ENCODE results near the gene OXSR1.
"Not testable (repeated sequence)": the region's sequence is repeated elsewhere in the genome, so short reads cannot be mapped to it uniquely, and the experiment has no call there.

Gene OXSR1

GRCh38 chr3:38165722-38166387, 518 bp downstream of the OXSR1 start:
- DNase-seq (ENCODE audit: low read depth, low spot score): no peak

GRCh38 chr3:38167591-38167990, 2.3 kb downstream of the OXSR1 start:
- DNase-seq (ENCODE audit: low read depth, low spot score): no peak

- no peak for DNase-seq (ENCODE audit: low read depth, low spot score)
Observed at GRCh38 chr3:38168151-38169026, 3.1 kb downstream of the OXSR1 start.

- DNase-seq (ENCODE audit: low read depth, low spot score): no peak
Observed at GRCh38 chr3:38169027-38169317, 3.6 kb downstream of the OXSR1 start.

GRCh38 chr3:38170722-38171121, 5.4 kb downstream of the OXSR1 start:
- DNase-seq (ENCODE audit: low read depth, low spot score): no peak

- DNase-seq (ENCODE audit: low read depth, low spot score): no peak
Observed at GRCh38 chr3:38171622-38172021, 6.3 kb downstream of the OXSR1 start.

- no peak for DNase-seq (ENCODE audit: low read depth, low spot score)
Observed at GRCh38 chr3:38173834-38174418, 8.6 kb downstream of the OXSR1 start.

- DNase-seq (ENCODE audit: low read depth, low spot score): no peak
Observed at GRCh38 chr3:38177181-38177580, 11.8 kb downstream of the OXSR1 start.

GRCh38 chr3:38186781-38187180, 21.4 kb downstream of the OXSR1 start:
- DNase-seq (ENCODE audit: low read depth, low spot score): no peak

GRCh38 chr3:38190481-38190881, 25.1 kb downstream of the OXSR1 start:
- no peak for DNase-seq (ENCODE audit: low read depth, low spot score)

GRCh38 chr3:38202931-38203330, 37.6 kb downstream of the OXSR1 start:
- DNase-seq (ENCODE audit: low read depth, low spot score): not testable (repeated sequence)

GRCh38 chr3:38203690-38204089, 38.4 kb downstream of the OXSR1 start:
- no peak for DNase-seq (ENCODE audit: low read depth, low spot score)

- no peak for DNase-seq (ENCODE audit: low read depth, low spot score)
Observed at GRCh38 chr3:38204599-38205471, 39.5 kb downstream of the OXSR1 start.

GRCh38 chr3:38205472-38205805, 40.1 kb downstream of the OXSR1 start:
- DNase-seq (ENCODE audit: low read depth, low spot score): no peak

GRCh38 chr3:38207254-38208003, 42.1 kb downstream of the OXSR1 start:
- DNase-seq (ENCODE audit: low read depth, low spot score): no peak

- no peak for DNase-seq (ENCODE audit: low read depth, low spot score)
Observed at GRCh38 chr3:38210141-38210757, 44.9 kb downstream of the OXSR1 start.

GRCh38 chr3:38212141-38212540, 46.8 kb downstream of the OXSR1 start:
- no peak for DNase-seq (ENCODE audit: low read depth, low spot score)

GRCh38 chr3:38214560-38214959, 49.2 kb downstream of the OXSR1 start:
- no peak for DNase-seq (ENCODE audit: low read depth, low spot score)

- DNase-seq (ENCODE audit: low read depth, low spot score): no peak
Observed at GRCh38 chr3:38219609-38220197, 54.4 kb downstream of the OXSR1 start.

- DNase-seq (ENCODE audit: low read depth, low spot score): no peak
Observed at GRCh38 chr3:38221005-38221404, 55.7 kb downstream of the OXSR1 start.
